ENCODE data around the gene CNTLN.
"Not testable (repeated sequence)": the region's sequence is repeated elsewhere in the genome, so short reads cannot be mapped to it uniquely, and the experiment has no call there.

Gene CNTLN

GRCh38 chr9:17322882-17323864, 188.3 kb downstream of the CNTLN start:
- no peak for DNase-seq

DNA sequence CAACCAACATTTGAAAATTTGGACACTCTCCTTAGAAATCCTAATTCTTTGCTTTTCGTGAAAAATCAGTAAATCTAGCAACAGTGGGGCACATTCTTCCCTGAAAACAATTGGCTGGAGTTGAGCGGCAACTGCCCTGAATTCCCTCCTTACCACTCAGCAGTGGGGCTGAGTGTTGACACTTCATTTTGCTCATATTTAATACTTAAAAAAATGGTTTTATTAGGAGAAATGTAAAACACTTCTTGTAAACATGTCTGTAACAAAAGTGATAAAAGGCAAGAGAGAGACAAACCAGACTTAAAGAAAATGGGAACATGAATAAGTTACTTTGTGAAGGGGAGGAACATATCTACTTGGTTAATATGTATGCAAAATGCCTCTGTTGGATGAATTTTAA, 193.5 kb downstream of the CNTLN start:
- DNase-seq = no peak

DNA sequence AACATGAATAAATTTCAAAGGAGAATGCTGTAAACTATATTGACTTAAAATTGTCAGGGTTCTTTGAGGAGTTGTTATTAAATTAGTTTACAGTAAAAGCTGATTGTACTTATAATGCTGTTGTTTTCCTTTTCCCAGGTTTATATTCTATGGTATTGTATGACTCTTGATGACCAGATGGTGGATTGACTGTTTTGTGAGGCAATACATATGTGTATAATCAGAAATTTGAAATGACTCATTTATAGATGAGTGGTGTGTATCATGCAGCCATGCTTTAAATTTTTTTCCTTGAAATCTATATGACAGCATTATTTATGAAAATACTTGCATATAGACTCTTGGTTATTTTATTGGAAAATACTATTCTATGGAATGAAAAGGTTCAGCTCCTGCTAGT, 195.3 kb downstream of the CNTLN start:
- no peak for DNase-seq

- no peak for DNase-seq
Observed at GRCh38 chr9:17332115-17332514, 197.3 kb downstream of the CNTLN start.

GRCh38 chr9:17339156-17339555, 204.3 kb downstream of the CNTLN start:
- DNase-seq = no peak

- DNase-seq = no peak
Observed at GRCh38 chr9:17342696-17343095, 207.9 kb downstream of the CNTLN start.

DNA sequence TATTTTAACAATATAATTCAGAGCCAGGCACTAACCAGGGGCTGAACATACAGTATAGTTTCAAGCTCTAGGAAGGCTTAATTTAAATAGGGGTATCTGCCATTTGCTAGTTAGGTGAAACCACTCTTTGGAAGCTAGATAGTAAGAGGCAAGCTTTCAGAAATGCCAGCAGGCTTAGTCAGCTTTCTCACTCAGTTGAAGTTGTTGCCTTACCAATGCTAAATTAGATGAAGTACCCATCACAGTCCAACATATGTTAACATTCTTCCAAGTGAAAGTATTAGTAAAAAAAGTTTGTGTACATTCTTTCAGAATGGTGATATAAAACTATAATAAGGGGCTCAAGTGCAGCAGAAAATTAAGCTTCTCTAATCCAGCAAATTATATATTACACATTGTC, 215.0 kb downstream of the CNTLN start:
- DNase-seq = no peak

- not testable (repeated sequence) for DNase-seq
Observed at GRCh38 chr9:17354006-17354405, 219.2 kb downstream of the CNTLN start.

GRCh38 chr9:17361378-17361777, 226.5 kb downstream of the CNTLN start:
- no peak for DNase-seq

GRCh38 chr9:17367035-17367434, 232.2 kb downstream of the CNTLN start:
- DNase-seq = no peak

- DNase-seq = no peak
Observed at GRCh38 chr9:17380126-17380861, 245.5 kb downstream of the CNTLN start.

- no peak for DNase-seq
Observed at GRCh38 chr9:17387565-17387964, 252.7 kb downstream of the CNTLN start.

- DNase-seq = no peak
Observed at GRCh38 chr9:17389026-17389425, 254.2 kb downstream of the CNTLN start.

DNA sequence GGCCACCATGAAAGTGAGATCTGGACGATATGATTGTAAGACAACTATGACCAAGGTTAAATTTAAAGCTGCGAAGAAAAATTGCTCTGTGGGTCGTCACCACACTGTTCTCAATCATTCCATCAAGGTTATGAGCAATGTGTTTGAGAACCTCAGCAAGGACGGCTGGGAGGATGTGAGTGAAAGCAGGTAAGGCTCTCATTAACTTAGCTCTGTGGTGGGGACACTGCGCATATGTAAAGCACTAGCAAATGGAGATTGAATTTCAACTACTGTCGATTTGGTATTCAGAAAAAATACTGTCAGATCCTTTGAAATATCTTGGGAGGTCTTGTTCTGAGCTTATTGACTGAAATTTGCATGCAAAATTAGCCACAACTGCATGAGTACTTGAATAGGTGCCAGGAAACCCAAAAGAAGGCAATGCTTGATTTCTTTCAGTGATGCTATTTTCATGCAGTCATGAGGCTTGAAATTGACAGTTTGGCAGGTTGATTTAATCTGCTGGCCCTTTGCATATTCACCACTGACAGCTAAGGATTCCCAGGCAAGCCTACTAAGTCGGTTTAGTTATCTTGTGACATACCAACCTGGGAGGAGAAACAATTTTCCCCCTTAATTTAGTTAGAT, 260.2 kb downstream of the CNTLN start:
- no peak for DNase-seq

- not testable (repeated sequence) for DNase-seq
Observed at GRCh38 chr9:17397166-17397728, 262.4 kb downstream of the CNTLN start.

DNA sequence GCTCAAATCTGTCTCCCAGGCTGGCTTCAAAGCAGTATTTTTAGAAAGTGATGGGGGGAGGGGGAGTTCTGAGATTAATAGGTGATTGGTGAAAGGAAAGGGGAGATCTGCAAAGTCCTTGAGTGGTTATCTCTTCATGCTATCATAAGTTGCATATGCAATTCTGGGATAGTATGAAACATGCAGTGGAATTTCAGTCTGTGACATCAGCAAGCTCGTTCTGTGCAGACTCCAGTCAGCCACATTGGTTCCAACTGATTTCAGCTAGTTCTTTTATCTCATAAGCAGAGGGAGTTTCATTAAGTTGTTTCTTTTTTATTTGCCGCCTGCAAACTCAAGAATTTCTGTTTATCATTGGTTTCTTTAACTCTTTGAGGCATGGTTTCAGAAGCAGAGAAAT, 263.5 kb downstream of the CNTLN start:
- no peak for DNase-seq

DNA sequence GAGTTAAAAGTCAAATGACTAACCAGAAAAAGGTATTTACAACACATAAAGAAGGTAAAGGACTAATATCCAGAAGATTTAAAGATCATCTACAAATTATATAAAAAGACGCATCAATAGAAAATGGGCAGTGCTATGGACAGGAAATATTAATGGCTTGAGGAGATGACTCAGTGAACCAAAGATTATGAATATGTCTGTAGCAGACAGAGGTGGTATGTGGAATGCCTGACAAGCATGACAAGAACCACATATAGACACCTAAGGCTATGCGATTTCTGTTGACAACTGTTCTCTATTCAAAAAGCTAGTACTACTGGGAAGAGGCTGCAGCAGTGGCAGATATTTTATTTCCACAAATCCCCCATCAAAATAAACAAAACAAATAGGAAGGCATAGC, 267.0 kb downstream of the CNTLN start:
- DNase-seq = no peak

GRCh38 chr9:17402309-17402708, 267.5 kb downstream of the CNTLN start:
- DNase-seq = no peak

GRCh38 chr9:17403539-17403938, 268.7 kb downstream of the CNTLN start:
- DNase-seq = no peak

- no peak for DNase-seq
Observed at GRCh38 chr9:17414986-17415385, 280.1 kb downstream of the CNTLN start.

GRCh38 chr9:17422994-17423680, 288.3 kb downstream of the CNTLN start:
- DNase-seq = no peak

GRCh38 chr9:17423681-17424011, 288.8 kb downstream of the CNTLN start:
- DNase-seq = no peak

GRCh38 chr9:17425384-17425783, 290.5 kb downstream of the CNTLN start:
- DNase-seq = no peak
